MM.1S (cell line): ENCODE results near the gene LINGO3.

Experiments
- EZH2phosphoT487 ChIP-seq: fragments of 300-600 bp; sonication (generic); IDR thresholded peaks from 2 replicates; pipeline ENCODE4 v1.6.1; 2018; ENCODE audit warnings: antibody characterized with exemption, low read length
- TF ChIP-seq, protein P1 (sequence below): fragments of 300-600 bp; sonication (generic); IDR thresholded peaks from 2 replicates; pipeline ENCODE4 v1.5.1; 2016; ENCODE audit warnings: antibody characterized with exemption, low read length, mixed read lengths

DNA sequence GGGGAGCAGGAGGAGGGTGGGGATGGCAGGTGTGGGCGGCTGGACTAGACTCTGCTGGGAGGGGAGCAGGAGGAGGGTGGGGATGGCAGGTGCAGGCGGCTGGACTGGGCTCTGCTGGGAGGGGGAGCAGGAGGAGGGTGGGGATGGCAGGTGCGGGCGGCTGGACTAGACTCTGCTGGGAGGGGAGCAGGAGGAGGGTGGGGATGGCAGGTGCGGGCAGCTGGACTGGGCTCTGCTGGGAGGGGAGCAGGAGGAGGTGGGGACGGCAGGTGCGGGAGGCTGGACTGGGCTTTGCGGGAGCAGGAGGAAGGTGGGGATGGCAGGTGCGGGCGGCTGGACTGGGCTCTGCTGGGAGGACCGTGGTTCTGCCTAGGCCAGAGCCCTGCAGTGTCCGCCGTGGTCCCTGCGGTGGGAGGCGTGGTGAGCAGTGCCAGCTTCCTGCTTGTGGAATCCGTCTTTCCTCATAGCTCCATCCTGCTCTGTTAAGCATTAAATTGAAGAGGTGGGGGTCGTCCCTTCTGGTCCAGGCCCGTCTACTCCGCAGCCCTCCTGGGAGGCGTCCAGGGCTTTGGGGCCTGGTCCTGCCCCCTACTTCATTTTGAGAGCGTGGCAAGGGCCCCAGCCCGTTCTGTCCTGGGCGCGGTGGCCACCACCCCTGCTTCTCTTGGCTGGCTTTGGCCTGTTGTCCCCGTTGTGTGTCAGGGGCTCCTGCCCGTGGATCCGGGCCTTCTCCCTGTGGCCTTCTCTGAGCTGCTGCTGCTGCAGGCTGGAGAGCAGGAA lies 25.3 kb upstream of the LINGO3 start:
- TF ChIP-seq, protein P1, sequence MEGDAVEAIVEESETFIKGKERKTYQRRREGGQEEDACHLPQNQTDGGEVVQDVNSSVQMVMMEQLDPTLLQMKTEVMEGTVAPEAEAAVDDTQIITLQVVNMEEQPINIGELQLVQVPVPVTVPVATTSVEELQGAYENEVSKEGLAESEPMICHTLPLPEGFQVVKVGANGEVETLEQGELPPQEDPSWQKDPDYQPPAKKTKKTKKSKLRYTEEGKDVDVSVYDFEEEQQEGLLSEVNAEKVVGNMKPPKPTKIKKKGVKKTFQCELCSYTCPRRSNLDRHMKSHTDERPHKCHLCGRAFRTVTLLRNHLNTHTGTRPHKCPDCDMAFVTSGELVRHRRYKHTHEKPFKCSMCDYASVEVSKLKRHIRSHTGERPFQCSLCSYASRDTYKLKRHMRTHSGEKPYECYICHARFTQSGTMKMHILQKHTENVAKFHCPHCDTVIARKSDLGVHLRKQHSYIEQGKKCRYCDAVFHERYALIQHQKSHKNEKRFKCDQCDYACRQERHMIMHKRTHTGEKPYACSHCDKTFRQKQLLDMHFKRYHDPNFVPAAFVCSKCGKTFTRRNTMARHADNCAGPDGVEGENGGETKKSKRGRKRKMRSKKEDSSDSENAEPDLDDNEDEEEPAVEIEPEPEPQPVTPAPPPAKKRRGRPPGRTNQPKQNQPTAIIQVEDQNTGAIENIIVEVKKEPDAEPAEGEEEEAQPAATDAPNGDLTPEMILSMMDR, result no peak
- no peak for TF ChIP-seq EZH2phosphoT487
